Esophagus muscularis mucosa (tissue), 4 donors: ENCODE measurements around the gene SDK1. TPM values are rescaled to one million over a fixed set of nuclear protein-coding genes. Genes with fewer than 3 reads are reported as not detected.

Experiments used
- DNase-seq: peaks from one replicate; pipeline ENCODE4 v3.0.0-alpha.2; 2017; ENCODE audit errors: extremely low spot score
- H3K27ac ChIP-seq, 4 donors: fragments of 200-600 bp; sonication (generic); replicated peaks in 1 of 4; 1 replicate in 3 of 4; 2 replicates in 1 of 4; pipeline ENCODE4 v1.5.1; 2016 to 2019; ENCODE audit warnings: mild to moderate bottlenecking in 1 of 4
- H3K27me3 ChIP-seq, 4 donors: fragments of 200-600 bp; sonication (generic); one replicate each; pipeline versions ENCODE4 v1.5.1 to v1.6.0; 2016 to 2019
- H3K36me3 ChIP-seq, 4 donors: fragments of 200-600 bp; sonication (generic); one replicate each; pipeline ENCODE4 v1.5.1; 2016 to 2019
- H3K4me1 ChIP-seq, 4 donors: fragments of 200-600 bp; sonication (generic); one replicate each; pipeline ENCODE4 v1.5.1; 2016 to 2019
- H3K4me3 ChIP-seq, 4 donors: fragments of 200-600 bp; sonication (generic); 1 replicate in 2 of 4; 2 replicates in 2 of 4; pipeline ENCODE4 v1.5.1; 2016 to 2019; ENCODE audit warnings: mild to moderate bottlenecking in 4 of 4, moderate library complexity in 1 of 4
- H3K9me3 ChIP-seq, 4 donors: fragments of 200-600 bp; sonication (generic); 1 replicate in 3 of 4; 2 replicates in 1 of 4; pipeline ENCODE4 v1.5.1; 2016 to 2019
- EP300 ChIP-seq: sonication (generic); formaldehyde crosslinking; IDR thresholded peaks from one replicate; pipeline ENCODE4 v1.6.1; 2017; ENCODE audit warnings: antibody characterized with exemption
- POLR2A ChIP-seq: fragments of 450-650 bp; IDR thresholded peaks from one replicate; pipeline ENCODE4 v1.6.1; 2017; ENCODE audit warnings: antibody characterized with exemption, moderate library complexity, mild to moderate bottlenecking, low read depth
- POLR2AphosphoS5 ChIP-seq, 2 donors: sonication (generic); formaldehyde crosslinking; IDR thresholded peaks; one replicate each; pipeline ENCODE4 v1.6.1; 2017; ENCODE audit warnings: antibody characterized with exemption in 2 of 2
- WGBS: methylation state at CpG from one replicate; pipeline ENCODE4 v1.1.5; 2018; 5-methylcytosine and 5-hydroxymethylcytosine counted together
- intact Hi-C: fragments of 100-400 bp; cut with DNase I; formaldehyde crosslinking; loops from one replicate; pipeline ENCODE4 v1.15.1; 2023
- total RNA-seq, 4 donors: library from RNA; depleted of rRNA; stranded (reverse); fragments of >200 nt; gene quantifications; one replicate each; pipeline versions ENCODE4 v1.1.0 to v1.2.1, GENCODE V29; 2016
- TF ChIP-seq, protein P1 (sequence below), 3 experiments: fragments of 200-600 bp in 2 of 3; fragments of 450-650 bp in 1 of 3; sonication (generic) in 2 of 3; IDR thresholded peaks; one replicate each; pipeline ENCODE4 v1.5.1; 2017 to 2019; ENCODE audit warnings: antibody characterized with exemption in 3 of 3, mild to moderate bottlenecking in 2 of 3, moderate library complexity in 1 of 3

The SDK1 gene
- total RNA-seq, 4 donors from 2014 or later: 7.8 to 18.6 (median 12.0) TPM

GRCh38 chr7:3461923-3462322 is 160.9 kb downstream of the SDK1 start:
- no peaks in the 10 kb centered on the region for H3K36me3 ChIP-seq
- H3K4me1 ChIP-seq: peaks cover 0 to 8% (median 2%) of the 10 kb centered on the region in 4 donors
- no peaks in the 10 kb centered on the region for H3K9me3 ChIP-seq
- H3K27ac ChIP-seq: no peak overlapping the region
- no peak overlapping the region for H3K4me3 ChIP-seq
- TF ChIP-seq POLR2AphosphoS5 (IDR thresholded peaks at IDR 0.05): no peak
- no peak for TF ChIP-seq EP300
- TF ChIP-seq, protein P1, sequence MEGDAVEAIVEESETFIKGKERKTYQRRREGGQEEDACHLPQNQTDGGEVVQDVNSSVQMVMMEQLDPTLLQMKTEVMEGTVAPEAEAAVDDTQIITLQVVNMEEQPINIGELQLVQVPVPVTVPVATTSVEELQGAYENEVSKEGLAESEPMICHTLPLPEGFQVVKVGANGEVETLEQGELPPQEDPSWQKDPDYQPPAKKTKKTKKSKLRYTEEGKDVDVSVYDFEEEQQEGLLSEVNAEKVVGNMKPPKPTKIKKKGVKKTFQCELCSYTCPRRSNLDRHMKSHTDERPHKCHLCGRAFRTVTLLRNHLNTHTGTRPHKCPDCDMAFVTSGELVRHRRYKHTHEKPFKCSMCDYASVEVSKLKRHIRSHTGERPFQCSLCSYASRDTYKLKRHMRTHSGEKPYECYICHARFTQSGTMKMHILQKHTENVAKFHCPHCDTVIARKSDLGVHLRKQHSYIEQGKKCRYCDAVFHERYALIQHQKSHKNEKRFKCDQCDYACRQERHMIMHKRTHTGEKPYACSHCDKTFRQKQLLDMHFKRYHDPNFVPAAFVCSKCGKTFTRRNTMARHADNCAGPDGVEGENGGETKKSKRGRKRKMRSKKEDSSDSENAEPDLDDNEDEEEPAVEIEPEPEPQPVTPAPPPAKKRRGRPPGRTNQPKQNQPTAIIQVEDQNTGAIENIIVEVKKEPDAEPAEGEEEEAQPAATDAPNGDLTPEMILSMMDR (IDR thresholded peaks at IDR 0.05): no peak
- no peak for TF ChIP-seq POLR2A
- WGBS: 92% methylated on average over 8 of the region's 8 CpGs
- no peaks in the 10 kb centered on the region for H3K27me3 ChIP-seq
- DNase-seq: no peak
- intact Hi-C loops: no loop called here

GRCh38 chr7:3463696-3464095 is 162.6 kb downstream of the SDK1 start:
- no peaks in the 10 kb centered on the region for H3K36me3 ChIP-seq
- intact Hi-C loops: no loop called here
- TF ChIP-seq, protein P1 (IDR thresholded peaks at IDR 0.05): no peak
- TF ChIP-seq POLR2A (no peak), POLR2AphosphoS5 (IDR thresholded peaks at IDR 0.05) (no peak), EP300 (no peak)
- DNase-seq: no peak
- 40% methylated on average over 1 of the region's 1 CpG for WGBS
- H3K4me1 ChIP-seq: peaks cover 0 to 8% (median 2%) of the 10 kb centered on the region in 4 donors
- H3K4me3 ChIP-seq: no peak overlapping the region
- H3K9me3 ChIP-seq: no peaks in the 10 kb centered on the region
- H3K27ac ChIP-seq: no peak overlapping the region
- H3K27me3 ChIP-seq: no peaks in the 10 kb centered on the region

DNA sequence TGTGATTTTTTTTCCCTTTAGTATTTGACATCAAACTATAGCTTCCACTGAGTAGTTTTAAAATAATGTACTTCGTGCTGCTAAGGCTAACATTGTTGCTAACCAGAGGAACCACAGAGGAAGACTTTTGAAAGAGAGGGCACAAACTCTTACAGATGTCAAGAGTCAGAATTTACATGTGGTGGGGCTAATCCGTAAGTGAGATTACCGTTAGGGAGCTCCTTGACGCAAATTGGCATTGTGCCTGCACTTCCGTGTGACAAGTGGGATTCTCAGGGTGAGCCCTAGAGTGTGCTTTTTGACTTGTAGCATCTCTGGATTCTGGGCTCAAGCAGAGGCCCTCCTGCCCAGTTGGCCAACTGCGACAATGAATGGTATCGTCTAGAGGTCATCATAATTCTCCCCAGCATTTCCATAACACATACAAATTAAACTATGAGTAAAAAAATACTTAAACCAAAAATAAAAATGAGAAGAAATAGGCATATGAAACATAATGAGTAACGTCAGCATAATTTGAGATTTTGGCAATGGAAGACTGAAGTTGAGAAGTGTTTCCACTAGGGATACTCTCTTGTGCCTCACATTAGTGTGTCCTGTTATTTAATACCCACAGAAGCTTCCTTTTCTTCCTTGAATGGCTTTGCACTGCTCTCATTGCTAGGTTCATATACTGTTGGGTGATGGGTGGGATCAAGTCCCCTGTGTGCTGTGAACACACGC is 164.0 kb downstream of the SDK1 start:
- no peak overlapping the region for H3K27ac ChIP-seq
- intact Hi-C loops: no loop called here
- no peak for DNase-seq
- H3K4me3 ChIP-seq: no peak overlapping the region
- H3K4me1 ChIP-seq: peaks cover 0 to 8% (median 2%) of the 10 kb centered on the region in 4 donors
- no peaks in the 10 kb centered on the region for H3K36me3 ChIP-seq
- H3K9me3 ChIP-seq: no peaks in the 10 kb centered on the region
- no peak for TF ChIP-seq POLR2AphosphoS5 (IDR thresholded peaks at IDR 0.05)
- no peak for TF ChIP-seq EP300
- TF ChIP-seq, protein P1 (IDR thresholded peaks at IDR 0.05): no peak
- no peak for TF ChIP-seq POLR2A
- no peaks in the 10 kb centered on the region for H3K27me3 ChIP-seq
- 86% methylated on average over 9 of the region's 9 CpGs for WGBS

GRCh38 chr7:3466261-3466660 is 165.2 kb downstream of the SDK1 start:
- WGBS: 66% methylated on average over 4 of the region's 4 CpGs
- Histone ChIP-seq H3K27ac (no peak overlapping the region), H3K9me3 (no peaks in the 10 kb centered on the region), H3K4me1 (peaks cover 0 to 8% (median 2%) of the 10 kb centered on the region in 4 donors), H3K27me3 (no peaks in the 10 kb centered on the region), H3K36me3 (no peaks in the 10 kb centered on the region), H3K4me3 (no peak overlapping the region)
- TF ChIP-seq POLR2A: no peak
- no peak for TF ChIP-seq POLR2AphosphoS5 (IDR thresholded peaks at IDR 0.05)
- TF ChIP-seq, protein P1 (IDR thresholded peaks at IDR 0.05): no peak
- TF ChIP-seq EP300: no peak
- DNase-seq: no peak
- intact Hi-C loops: no loop called here

GRCh38 chr7:3469641-3470040 is 168.6 kb downstream of the SDK1 start:
- Histone ChIP-seq H3K4me1 (peaks cover 0 to 3% (median 0%) of the 10 kb centered on the region in 4 donors), H3K36me3 (no peaks in the 10 kb centered on the region), H3K4me3 (no peak overlapping the region), H3K27ac (no peak overlapping the region), H3K27me3 (no peaks in the 10 kb centered on the region), H3K9me3 (no peaks in the 10 kb centered on the region)
- TF ChIP-seq POLR2A (no peak), POLR2AphosphoS5 (IDR thresholded peaks at IDR 0.05) (no peak)
- TF ChIP-seq, protein P1 (IDR thresholded peaks at IDR 0.05): no peak
- WGBS: 82% methylated on average over 3 of the region's 3 CpGs
- intact Hi-C loops: no loop called here
- DNase-seq: no peak
